Uterus (tissue), 4 donors: ENCODE results near the gene CD248. TPM values are rescaled to one million over a fixed set of nuclear protein-coding genes. Genes with fewer than 3 reads are reported as not detected.

Experiments
- DNase-seq, 2 donors: peaks; one replicate each; pipeline ENCODE4 v3.0.0-alpha.2; 2019 to 2020
- H3K27ac ChIP-seq, 2 donors: fragments of 200-600 bp; sonication (generic); 1 replicate in 1 of 2; 2 replicates in 1 of 2; pipeline ENCODE4 v1.5.1; 2016 to 2018
- H3K27me3 ChIP-seq, 2 donors: fragments of 200-600 bp; sonication (generic); one replicate each; pipeline ENCODE4 v1.5.1; 2018 to 2019; ENCODE audit warnings: control low read depth in 1 of 2
- H3K36me3 ChIP-seq, 2 donors: fragments of 200-600 bp; sonication (generic); one replicate each; pipeline ENCODE4 v1.5.1; 2019; ENCODE audit warnings: control low read depth in 1 of 2
- H3K4me1 ChIP-seq, 2 donors: fragments of 200-600 bp; sonication (generic); one replicate each; pipeline ENCODE4 v1.5.1; 2018 to 2019; ENCODE audit warnings: control low read depth in 1 of 2
- H3K4me3 ChIP-seq, 2 donors: fragments of 200-600 bp; sonication (generic); 1 replicate in 1 of 2; 2 replicates in 1 of 2; pipeline ENCODE4 v1.5.1; 2018 to 2019; ENCODE audit warnings: mild to moderate bottlenecking in 1 of 2
- H3K9me3 ChIP-seq, 2 donors: fragments of 200-600 bp; sonication (generic); one replicate each; pipeline ENCODE4 v1.5.1; 2019; ENCODE audit warnings: control low read depth in 1 of 2
- POLR2A ChIP-seq, 2 donors: fragments of 450-650 bp; IDR thresholded peaks; one replicate each; pipeline ENCODE4 v1.6.1; 2016; ENCODE audit warnings: antibody characterized with exemption in 2 of 2, mild to moderate bottlenecking in 1 of 2, moderate library complexity in 1 of 2
- intact Hi-C: fragments of 100-400 bp; cut with DNase I; formaldehyde crosslinking; loops from one replicate; pipeline ENCODE4 v1.15.1; 2023; ENCODE audit warnings: low total_unique reads
- total RNA-seq, 4 donors: library from RNA; depleted of rRNA in 3 of 4; stranded (reverse); fragments of >200 nt in 3 of 4; gene quantifications; one replicate each; pipeline versions ENCODE4 v1.1.0 to v1.2.4, GENCODE V29; 2014 to 2023
- TF ChIP-seq, protein P1 (sequence below), 4 experiments: fragments of 200-600 bp in 2 of 4; fragments of 450-650 bp in 2 of 4; sonication (generic) in 2 of 4; IDR thresholded peaks; one replicate each; pipeline ENCODE4 v1.5.1; 2016 to 2019; ENCODE audit warnings: antibody characterized with exemption in 4 of 4, mild to moderate bottlenecking in 2 of 4, moderate library complexity in 1 of 4
- donor health status: DM: yes; HTN: yes; CAD: no.

Gene CD248
- total RNA-seq, 4 donors from 2014 or later: 14.1 to 91.2 (median 46.2) TPM

DNA sequence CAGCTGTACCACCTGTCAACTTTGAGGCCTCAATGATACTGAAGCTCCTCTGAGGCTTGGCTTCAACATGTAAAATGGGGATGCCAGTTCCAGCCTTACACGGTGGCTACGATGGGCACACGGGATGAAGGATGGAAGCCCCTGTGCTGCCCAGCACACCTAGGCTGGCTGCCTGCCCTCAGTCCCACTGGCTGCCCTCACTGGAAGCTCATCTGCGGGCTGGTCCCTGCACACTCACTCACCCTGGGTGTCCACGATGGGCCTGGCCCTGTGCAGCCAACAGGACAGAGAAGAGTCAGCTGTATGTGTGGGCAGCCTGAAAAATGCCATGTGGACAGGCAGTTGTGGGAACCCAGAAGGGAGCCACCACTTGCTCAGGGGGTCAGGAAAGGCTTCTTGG is 30.1 kb downstream of the CD248 start:
- DNase-seq: no peak
- H3K27ac ChIP-seq: no peak overlapping the region
- peaks cover 0 to 14% of the 10 kb centered on the region in 2 donors for H3K4me1 ChIP-seq
- H3K36me3 ChIP-seq: no peaks in the 10 kb centered on the region
- TF ChIP-seq, protein P1, sequence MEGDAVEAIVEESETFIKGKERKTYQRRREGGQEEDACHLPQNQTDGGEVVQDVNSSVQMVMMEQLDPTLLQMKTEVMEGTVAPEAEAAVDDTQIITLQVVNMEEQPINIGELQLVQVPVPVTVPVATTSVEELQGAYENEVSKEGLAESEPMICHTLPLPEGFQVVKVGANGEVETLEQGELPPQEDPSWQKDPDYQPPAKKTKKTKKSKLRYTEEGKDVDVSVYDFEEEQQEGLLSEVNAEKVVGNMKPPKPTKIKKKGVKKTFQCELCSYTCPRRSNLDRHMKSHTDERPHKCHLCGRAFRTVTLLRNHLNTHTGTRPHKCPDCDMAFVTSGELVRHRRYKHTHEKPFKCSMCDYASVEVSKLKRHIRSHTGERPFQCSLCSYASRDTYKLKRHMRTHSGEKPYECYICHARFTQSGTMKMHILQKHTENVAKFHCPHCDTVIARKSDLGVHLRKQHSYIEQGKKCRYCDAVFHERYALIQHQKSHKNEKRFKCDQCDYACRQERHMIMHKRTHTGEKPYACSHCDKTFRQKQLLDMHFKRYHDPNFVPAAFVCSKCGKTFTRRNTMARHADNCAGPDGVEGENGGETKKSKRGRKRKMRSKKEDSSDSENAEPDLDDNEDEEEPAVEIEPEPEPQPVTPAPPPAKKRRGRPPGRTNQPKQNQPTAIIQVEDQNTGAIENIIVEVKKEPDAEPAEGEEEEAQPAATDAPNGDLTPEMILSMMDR (IDR thresholded peaks at IDR 0.05): no peak
- H3K27me3 ChIP-seq: no peaks in the 10 kb centered on the region
- intact Hi-C loops: loop anchor here (10.0 kb wide), 1 partner anchor 62 kb away; no protein-coding TSS in a partner anchor
- no peak overlapping the region for H3K4me3 ChIP-seq
- H3K9me3 ChIP-seq: no peaks in the 10 kb centered on the region

GRCh38 chr11:66285250-66285947 is 31.4 kb downstream of the CD248 start:
- H3K4me1 ChIP-seq: peaks cover 0 to 14% of the 10 kb centered on the region in 2 donors
- intact Hi-C loops: loop anchor here (10.0 kb wide), 1 partner anchor 61 kb away; no protein-coding TSS in a partner anchor

GRCh38 chr11:66284526-66285078 is 32.2 kb downstream of the CD248 start:
- peaks cover 0 to 9% of the 10 kb centered on the region in 2 donors for H3K4me1 ChIP-seq

More at GRCh38 chr11:66285250-66285947, 31.4 kb downstream of the CD248 start:
- Histone ChIP-seq H3K27me3 (no peaks in the 10 kb centered on the region), H3K9me3 (no peaks in the 10 kb centered on the region), H3K36me3 (no peaks in the 10 kb centered on the region), H3K27ac (no peak overlapping the region), H3K4me3 (no peak overlapping the region)
- DNase-seq: no peak
- no peak for TF ChIP-seq POLR2A (IDR thresholded peaks at IDR 0.05)
- TF ChIP-seq, protein P1 (IDR thresholded peaks at IDR 0.05): no peak

GRCh38 chr11:66283461-66284105 is 33.3 kb downstream of the CD248 start:
- intact Hi-C loops: loop anchor here (10.0 kb wide), 1 partner anchor 59 kb away; no protein-coding TSS in a partner anchor
- peaks cover 0 to 7% of the 10 kb centered on the region in 2 donors for H3K4me1 ChIP-seq
- DNase-seq: no peak

More at GRCh38 chr11:66284526-66285078, 32.2 kb downstream of the CD248 start:
- Histone ChIP-seq H3K27me3 (no peaks in the 10 kb centered on the region), H3K9me3 (no peaks in the 10 kb centered on the region), H3K4me3 (no peak overlapping the region), H3K36me3 (no peaks in the 10 kb centered on the region), H3K27ac (no peak overlapping the region)
- no peak for DNase-seq
- intact Hi-C loops: loop anchor here (10.0 kb wide), 1 partner anchor 60 kb away; no protein-coding TSS in a partner anchor
- TF ChIP-seq POLR2A (IDR thresholded peaks at IDR 0.05): no peak
- TF ChIP-seq, protein P1 (IDR thresholded peaks at IDR 0.05): no peak

More at GRCh38 chr11:66283461-66284105, 33.3 kb downstream of the CD248 start:
- Histone ChIP-seq H3K4me3 (no peak overlapping the region), H3K27ac (no peak overlapping the region), H3K9me3 (no peaks in the 10 kb centered on the region), H3K27me3 (no peaks in the 10 kb centered on the region), H3K36me3 (no peaks in the 10 kb centered on the region)
- no peak for TF ChIP-seq POLR2A (IDR thresholded peaks at IDR 0.05)
- TF ChIP-seq, protein P1 (IDR thresholded peaks at IDR 0.05): no peak
